NCI-H1092 treated with DMSO at 0.1 percent for 48 hours (cell line): ENCODE results near the gene CFAP119.

Experiments
- DNase-seq: peaks from one replicate; lab custom pipeline; 2025; lab: John Stamatoyannopoulos, UW

CFAP119 gene

GRCh38 chr16:30740364-30741251 lies 21.3 kb downstream of the CFAP119 start:
- DNase-seq: no peak

GRCh38 chr16:30738984-30739951 lies 22.6 kb downstream of the CFAP119 start:
- no peak for DNase-seq

DNA sequence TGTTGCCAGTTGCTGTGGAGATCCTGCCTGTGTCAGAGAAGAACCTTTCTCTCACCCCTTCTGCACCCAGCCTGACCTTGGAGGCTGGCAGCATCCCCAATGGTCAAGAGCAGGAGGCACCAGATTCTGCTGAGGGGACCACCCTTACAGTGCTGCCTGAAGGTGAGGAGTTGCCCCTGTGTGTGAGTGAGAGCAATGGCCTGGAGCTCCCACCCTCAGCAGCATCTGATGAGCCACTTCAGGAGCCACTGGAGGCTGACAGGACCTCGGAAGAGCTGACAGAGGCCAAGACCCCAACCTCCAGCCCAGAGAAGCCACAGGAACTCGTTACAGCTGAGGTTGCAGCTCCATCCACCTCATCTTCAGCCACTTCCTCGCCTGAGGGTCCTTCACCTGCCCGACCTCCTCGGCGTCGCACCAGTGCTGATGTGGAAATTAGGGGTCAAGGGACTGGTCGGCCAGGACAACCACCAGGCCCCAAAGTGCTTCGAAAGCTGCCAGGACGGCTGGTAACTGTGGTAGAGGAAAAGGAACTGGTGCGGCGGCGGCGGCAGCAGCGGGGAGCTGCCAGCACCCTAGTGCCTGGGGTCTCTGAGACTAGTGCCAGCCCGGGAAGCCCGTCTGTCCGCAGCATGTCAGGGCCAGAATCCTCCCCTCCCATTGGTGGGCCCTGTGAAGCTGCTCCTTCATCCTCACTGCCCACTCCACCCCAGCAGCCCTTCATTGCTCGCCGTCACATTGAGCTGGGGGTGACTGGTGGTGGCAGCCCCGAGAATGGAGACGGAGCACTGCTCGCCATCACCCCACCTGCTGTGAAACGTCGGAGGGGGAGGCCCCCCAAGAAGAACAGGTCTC lies 23.8 kb downstream of the CFAP119 start:
- DNase-seq: no peak

GRCh38 chr16:30736995-30737793 lies 24.7 kb downstream of the CFAP119 start:
- no peak for DNase-seq

- no peak for DNase-seq
Measured at GRCh38 chr16:30731411-30731810, 30.5 kb downstream of the CFAP119 start.

- no peak for DNase-seq
Measured at GRCh38 chr16:30728899-30729672, 32.8 kb downstream of the CFAP119 start.

- no peak for DNase-seq
Measured at GRCh38 chr16:30728321-30728720, 33.5 kb downstream of the CFAP119 start.

- DNase-seq: no peak
Measured at GRCh38 chr16:30725418-30725792, 36.5 kb downstream of the CFAP119 start.

GRCh38 chr16:30724641-30725417 lies 37.0 kb downstream of the CFAP119 start:
- DNase-seq: no peak

DNA sequence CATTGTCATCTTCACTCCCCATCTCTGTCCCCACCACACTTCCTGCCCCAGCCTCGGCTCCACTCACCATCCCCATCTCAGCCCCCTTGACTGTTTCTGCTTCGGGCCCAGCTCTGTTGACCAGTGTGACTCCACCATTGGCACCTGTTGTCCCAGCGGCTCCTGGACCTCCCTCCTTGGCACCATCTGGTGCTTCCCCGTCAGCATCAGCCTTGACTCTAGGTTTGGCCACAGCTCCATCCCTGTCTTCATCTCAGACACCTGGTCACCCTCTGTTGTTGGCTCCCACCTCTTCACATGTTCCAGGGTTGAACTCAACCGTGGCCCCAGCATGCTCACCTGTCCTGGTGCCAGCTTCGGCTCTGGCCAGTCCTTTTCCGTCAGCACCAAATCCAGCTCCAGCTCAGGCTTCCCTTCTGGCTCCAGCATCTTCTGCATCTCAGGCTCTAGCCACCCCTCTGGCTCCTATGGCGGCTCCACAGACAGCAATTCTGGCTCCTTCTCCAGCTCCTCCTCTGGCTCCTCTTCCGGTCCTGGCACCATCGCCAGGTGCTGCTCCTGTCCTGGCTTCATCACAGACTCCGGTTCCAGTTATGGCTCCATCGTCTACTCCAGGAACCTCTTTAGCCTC lies 38.0 kb downstream of the CFAP119 start:
- no peak for DNase-seq

- no peak for DNase-seq
Measured at GRCh38 chr16:30722916-30723315, 38.9 kb downstream of the CFAP119 start.

DNA sequence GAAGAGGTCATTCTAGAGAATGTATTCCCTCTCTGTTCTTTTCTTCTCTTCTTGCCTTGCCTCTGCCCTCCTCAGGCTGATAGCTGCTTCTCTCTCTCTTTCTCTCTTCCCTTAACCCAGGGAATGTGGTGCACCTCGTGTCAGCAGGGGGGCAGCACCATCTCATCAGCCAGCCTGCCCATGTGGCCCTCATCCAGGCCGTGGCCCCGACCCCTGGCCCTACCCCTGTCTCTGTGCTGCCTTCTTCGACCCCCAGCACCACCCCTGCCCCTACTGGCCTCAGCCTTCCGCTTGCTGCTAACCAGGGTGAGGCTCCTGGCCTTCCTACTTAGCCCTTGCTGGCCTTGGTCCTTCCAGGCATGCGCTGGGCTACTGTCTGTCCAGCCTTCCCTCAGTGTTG lies 39.4 kb downstream of the CFAP119 start:
- no peak for DNase-seq

- no peak for DNase-seq
Measured at GRCh38 chr16:30721606-30722005, 40.3 kb downstream of the CFAP119 start.

GRCh38 chr16:30721167-30721566 lies 40.7 kb downstream of the CFAP119 start:
- no peak for DNase-seq

GRCh38 chr16:30720694-30721093 lies 41.2 kb downstream of the CFAP119 start:
- no peak for DNase-seq

- DNase-seq: no peak
Measured at GRCh38 chr16:30720086-30720485, 41.8 kb downstream of the CFAP119 start.

DNA sequence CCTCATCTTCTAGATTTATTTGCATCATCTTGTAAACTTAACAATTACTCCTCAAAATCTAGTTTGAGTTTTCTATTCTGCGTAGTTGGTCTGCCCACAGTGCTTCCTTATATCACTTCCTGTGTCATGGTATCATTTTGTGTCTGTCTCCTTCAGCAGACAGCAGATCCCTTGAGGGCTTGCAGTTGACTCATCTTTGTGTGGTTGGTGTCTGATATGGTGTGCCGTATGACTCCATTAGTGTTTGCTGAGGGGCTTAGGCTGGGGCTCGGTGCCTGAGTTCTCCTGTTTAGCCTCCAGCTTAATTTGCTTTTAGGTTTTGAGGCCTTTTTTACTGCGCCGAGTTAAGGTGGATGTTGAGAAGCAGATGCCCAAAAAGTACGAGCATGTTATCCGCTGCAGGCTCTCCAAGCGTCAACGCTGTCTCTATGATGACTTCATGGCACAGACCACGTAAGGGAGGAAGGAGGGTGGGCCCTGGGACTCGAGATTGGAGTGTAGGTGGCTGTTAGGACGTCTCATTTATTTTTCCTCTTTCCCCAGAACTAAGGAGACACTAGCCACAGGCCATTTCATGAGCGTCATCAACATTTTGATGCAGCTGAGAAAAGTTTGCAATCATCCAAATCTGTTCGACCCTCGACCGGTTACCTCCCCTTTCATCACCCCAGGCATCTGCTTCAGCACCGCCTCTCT lies 46.0 kb downstream of the CFAP119 start:
- no peak for DNase-seq

DNA sequence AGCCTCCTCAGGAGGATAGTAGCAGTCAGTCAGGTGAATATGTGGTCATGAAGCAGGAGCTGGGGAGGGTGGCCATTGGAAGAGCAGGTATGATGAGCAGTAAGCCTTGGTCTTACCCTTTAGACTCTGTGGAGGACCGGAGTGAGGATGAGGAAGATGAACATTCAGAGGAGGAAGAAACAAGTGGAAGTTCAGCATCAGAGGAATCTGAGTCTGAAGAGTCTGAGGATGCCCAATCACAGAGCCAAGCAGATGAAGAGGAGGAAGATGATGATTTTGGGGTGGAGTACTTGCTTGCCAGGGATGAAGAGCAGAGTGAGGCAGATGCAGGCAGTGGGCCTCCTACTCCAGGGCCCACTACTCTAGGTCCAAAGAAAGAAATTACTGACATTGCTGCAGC lies 50.1 kb downstream of the CFAP119 start:
- DNase-seq: no peak
